Effector memory CD4-positive, alpha-beta T cell (primary cell): ENCODE measurements around the gene SH3RF1.

Experiments used
- DNase-seq, 3 donors: peaks; one replicate each; pipeline ENCODE4 v3.0.0-alpha.2; 2020
- H3K27ac ChIP-seq: 2 replicates; pipeline ENCODE4 v1.7.0; 2013; ENCODE audit warnings: mild to moderate bottlenecking, low read length, moderate library complexity; ENCODE audit not compliant: insufficient read depth, poor library complexity, severe bottlenecking
- H3K27me3 ChIP-seq: replicated peaks from 2 replicates; pipeline ENCODE4 v1.7.0; 2013; ENCODE audit warnings: mild to moderate bottlenecking, low read length; ENCODE audit not compliant: insufficient read depth, control insufficient read depth, poor library complexity, severe bottlenecking
- H3K36me3 ChIP-seq: 2 replicates; pipeline ENCODE4 v1.7.0; 2013; ENCODE audit warnings: mild to moderate bottlenecking, low read length, moderate library complexity; ENCODE audit not compliant: control insufficient read depth, insufficient read depth
- H3K4me1 ChIP-seq: 2 replicates; pipeline ENCODE4 v1.7.0; 2013; ENCODE audit warnings: low read length, mild to moderate bottlenecking; ENCODE audit not compliant: control insufficient read depth, insufficient read depth, poor library complexity, severe bottlenecking
- H3K4me3 ChIP-seq: 2 replicates; pipeline ENCODE4 v1.7.0; 2013; ENCODE audit warnings: low read length, low read depth, mild to moderate bottlenecking; ENCODE audit not compliant: insufficient read depth, poor library complexity, severe bottlenecking
- H3K9me3 ChIP-seq: 2 replicates; pipeline ENCODE4 v1.7.0; 2013; ENCODE audit warnings: mild to moderate bottlenecking, low read length, moderate library complexity; ENCODE audit not compliant: control insufficient read depth

SH3RF1 gene

GRCh38 chr4:169275180-169275579 is 4.4 kb upstream of the SH3RF1 start:
- no peaks in the 10 kb centered on the region for H3K9me3 ChIP-seq
- no peaks in the 10 kb centered on the region for H3K36me3 ChIP-seq
- H3K27me3 ChIP-seq = peaks cover 11% of the 10 kb centered on the region
- no peak for DNase-seq
- no peak overlapping the region for H3K27ac ChIP-seq
- peaks cover 4% of the 10 kb centered on the region for H3K4me1 ChIP-seq
- H3K4me3 ChIP-seq = no peak overlapping the region

- Histone ChIP-seq H3K4me1 (peaks cover 10% of the 10 kb centered on the region), H3K4me3 (no peak overlapping the region), H3K27me3 (peaks cover 16% of the 10 kb centered on the region), H3K27ac (no peak overlapping the region), H3K9me3 (no peaks in the 10 kb centered on the region), H3K36me3 (no peaks in the 10 kb centered on the region)
- no peak for DNase-seq
Measured at GRCh38 chr4:169274033-169274432, 3.3 kb upstream of the SH3RF1 start.

- Histone ChIP-seq H3K9me3 (no peaks in the 10 kb centered on the region), H3K36me3 (no peaks in the 10 kb centered on the region), H3K27me3 (peaks cover 16% of the 10 kb centered on the region), H3K4me1 (peaks cover 10% of the 10 kb centered on the region), H3K27ac (no peak overlapping the region), H3K4me3 (no peak overlapping the region)
- no peak for DNase-seq
Measured at GRCh38 chr4:169272265-169272886, 1.6 kb upstream of the SH3RF1 start.

- DNase-seq = no peak
- Histone ChIP-seq H3K27ac (no peak overlapping the region), H3K9me3 (no peaks in the 10 kb centered on the region), H3K4me1 (peaks cover 10% of the 10 kb centered on the region), H3K36me3 (no peaks in the 10 kb centered on the region), H3K4me3 (no peak overlapping the region), H3K27me3 (peaks cover 16% of the 10 kb centered on the region)
Measured at GRCh38 chr4:169271692-169272007, 894 bp upstream of the SH3RF1 start.

- no peaks in the 10 kb centered on the region for H3K36me3 ChIP-seq
- H3K27me3 ChIP-seq = peaks cover 16% of the 10 kb centered on the region
- peaks cover 10% of the 10 kb centered on the region for H3K4me1 ChIP-seq
- no peak for DNase-seq
- no peak overlapping the region for H3K27ac ChIP-seq
- no peaks in the 10 kb centered on the region for H3K9me3 ChIP-seq
- peak overlapping the region; percentile 45 for H3K4me3 ChIP-seq
Measured at GRCh38 chr4:169269916-169270809, 593 bp downstream of the SH3RF1 start.

GRCh38 chr4:169268951-169269760 is 1.6 kb downstream of the SH3RF1 start:
- H3K27me3 ChIP-seq = peaks cover 16% of the 10 kb centered on the region
- H3K4me1 ChIP-seq = peaks cover 10% of the 10 kb centered on the region

GRCh38 chr4:169267070-169267469 is 3.7 kb downstream of the SH3RF1 start:
- Histone ChIP-seq H3K9me3 (no peaks in the 10 kb centered on the region), H3K4me1 (peaks cover 10% of the 10 kb centered on the region), H3K4me3 (no peak overlapping the region), H3K36me3 (no peaks in the 10 kb centered on the region), H3K27ac (no peak overlapping the region), H3K27me3 (peaks cover 13% of the 10 kb centered on the region)
- DNase-seq = no peak

More at GRCh38 chr4:169268951-169269760, 1.6 kb downstream of the SH3RF1 start:
- DNase-seq = no peak
- no peak overlapping the region for H3K4me3 ChIP-seq
- no peaks in the 10 kb centered on the region for H3K9me3 ChIP-seq
- H3K27ac ChIP-seq = no peak overlapping the region
- no peaks in the 10 kb centered on the region for H3K36me3 ChIP-seq

GRCh38 chr4:169266661-169267060 is 4.1 kb downstream of the SH3RF1 start:
- Histone ChIP-seq H3K36me3 (no peaks in the 10 kb centered on the region), H3K4me3 (no peak overlapping the region), H3K4me1 (peaks cover 10% of the 10 kb centered on the region), H3K9me3 (no peaks in the 10 kb centered on the region), H3K27me3 (peaks cover 9% of the 10 kb centered on the region), H3K27ac (no peak overlapping the region)
- DNase-seq = no peak

GRCh38 chr4:169266081-169266480 is 4.7 kb downstream of the SH3RF1 start:
- no peaks in the 10 kb centered on the region for H3K36me3 ChIP-seq
- peaks cover 10% of the 10 kb centered on the region for H3K4me1 ChIP-seq
- DNase-seq = no peak
- H3K9me3 ChIP-seq = no peaks in the 10 kb centered on the region
- no peak overlapping the region for H3K4me3 ChIP-seq
- H3K27me3 ChIP-seq = peaks cover 6% of the 10 kb centered on the region
- H3K27ac ChIP-seq = no peak overlapping the region
